HepG2 (cell line): Measurements from ENCODE around the gene MTIF2. TPM values are rescaled to one million over a fixed set of nuclear protein-coding genes. Genes with fewer than 3 reads are reported as not detected.

Source experiments
- CEBPG ChIP-seq: IDR thresholded peaks from 2 replicates; pipeline ENCODE4 v1.6.1; 2016
- GFI1 ChIP-seq: sonication (generic); formaldehyde crosslinking; IDR thresholded peaks from 2 replicates; pipeline ENCODE4 v1.5.0; 2020; ENCODE audit warnings: missing genetic modification reagents, mild to moderate bottlenecking, borderline replicate concordance
- GRHL1 ChIP-seq: sonication (generic); formaldehyde crosslinking; conservative IDR thresholded peaks from 2 replicates; pipeline ENCODE4 v1.8.0; 2022; ENCODE audit warnings: missing genetic modification reagents
- KLF9 ChIP-seq: IDR thresholded peaks from 2 replicates; pipeline ENCODE4 v1.6.1; 2016; ENCODE audit warnings: low read depth
- POLR2A ChIP-seq, 2 experiments: IDR thresholded peaks; 2 replicates each; pipeline ENCODE4 v1.6.1; 2011; ENCODE audit warnings: low read depth in 2 of 2, low read length in 2 of 2, mild to moderate bottlenecking in 1 of 2, moderate library complexity in 1 of 2; ENCODE audit not compliant: insufficient read depth in 1 of 2
- RELA ChIP-seq: sonication (generic); formaldehyde crosslinking; IDR thresholded peaks from 2 replicates; pipeline ENCODE4 v1.4.0; 2020; ENCODE audit warnings: missing genetic modification reagents
- RXRB ChIP-seq: IDR thresholded peaks from 2 replicates; pipeline ENCODE4 v1.6.1; 2016; ENCODE audit warnings: borderline replicate concordance, missing genetic modification reagents, missing compliant biosample characterization
- SIX1 ChIP-seq: sonication (generic); formaldehyde crosslinking; IDR thresholded peaks from 2 replicates; pipeline ENCODE4 v1.4.0; 2020; ENCODE audit warnings: missing genetic modification reagents, borderline replicate concordance
- ZC3H4 ChIP-seq: sonication (generic); formaldehyde crosslinking; IDR thresholded peaks from 2 replicates; pipeline ENCODE4 v1.4.0; 2020; ENCODE audit warnings: missing genetic modification reagents, borderline replicate concordance
- ZNF10 ChIP-seq: sonication (generic); formaldehyde crosslinking; IDR thresholded peaks from 2 replicates; pipeline ENCODE4 v1.4.0; 2020; ENCODE audit warnings: mild to moderate bottlenecking, low read depth, missing genetic modification reagents, borderline replicate concordance
- ZNF124 ChIP-seq: sonication (generic); formaldehyde crosslinking; IDR thresholded peaks from 2 replicates; pipeline ENCODE4 v1.4.0; 2020; ENCODE audit warnings: missing genetic modification reagents
- ZNF354B ChIP-seq: sonication (generic); formaldehyde crosslinking; IDR thresholded peaks from 2 replicates; pipeline ENCODE4 v1.8.0; 2022; ENCODE audit warnings: mild to moderate bottlenecking, missing genetic modification reagents
- ZNF687 ChIP-seq: sonication (generic); formaldehyde crosslinking; IDR thresholded peaks from 2 replicates; pipeline ENCODE4 v1.5.1; 2020; ENCODE audit warnings: mild to moderate bottlenecking, missing genetic modification reagents, moderate library complexity
- ZNF776 ChIP-seq: sonication (generic); formaldehyde crosslinking; IDR thresholded peaks from 2 replicates; pipeline ENCODE4 v1.4.0; 2020; ENCODE audit warnings: mild to moderate bottlenecking, missing genetic modification reagents
- ZSCAN31 ChIP-seq: sonication (generic); formaldehyde crosslinking; IDR thresholded peaks from 2 replicates; pipeline ENCODE4 v1.5.0; 2020; ENCODE audit warnings: low read depth, mild to moderate bottlenecking, missing genetic modification reagents
- polyA plus RNA-seq, 8 experiments: library from polyadenylated mRNA; depleted of rRNA in 3 of 8; stranded (reverse) in 7 of 8; unstranded in 1 of 8; fragments of >200 nt; fragmentation: Illumina TruSeq in 4 of 8; extraction: Trizol in 4 of 8; gene quantifications; 2 replicates each; pipeline versions ENCODE4 v1.2.1 to v1.2.3, GENCODE V29; 2011 to 2016; ENCODE audit warnings: low read depth in 4 of 8, missing spikeins in 1 of 8, mixed read lengths in 1 of 8; ENCODE audit not compliant: insufficient read depth in 1 of 8
- total RNA-seq, 5 experiments: library from RNA; depleted of rRNA; stranded (reverse); fragments of >200 nt; fragmentation: Illumina TruSeq; extraction: Trizol; gene quantifications; 2 replicates each; pipeline ENCODE4 v1.2.3, GENCODE V29; 2016; ENCODE audit warnings: low read depth in 1 of 5
- TF ChIP-seq, protein P1 (sequence below): sonication (generic); formaldehyde crosslinking; IDR thresholded peaks from 2 replicates; pipeline ENCODE4 v1.4.0; 2020; ENCODE audit warnings: missing genetic modification reagents, borderline replicate concordance
- TF ChIP-seq, protein P2 (sequence below): IDR thresholded peaks from 2 replicates; pipeline ENCODE4 v1.6.1; 2012; ENCODE audit warnings: low read length, improper control_type of control experiment

MTIF2 gene
- total and polyA plus RNA-seq, 2 of the 13 experiments (the other 11 are each of a cell fraction or from before 2014, with no cell fraction given): 32.1 to 92.1 TPM

DNA sequence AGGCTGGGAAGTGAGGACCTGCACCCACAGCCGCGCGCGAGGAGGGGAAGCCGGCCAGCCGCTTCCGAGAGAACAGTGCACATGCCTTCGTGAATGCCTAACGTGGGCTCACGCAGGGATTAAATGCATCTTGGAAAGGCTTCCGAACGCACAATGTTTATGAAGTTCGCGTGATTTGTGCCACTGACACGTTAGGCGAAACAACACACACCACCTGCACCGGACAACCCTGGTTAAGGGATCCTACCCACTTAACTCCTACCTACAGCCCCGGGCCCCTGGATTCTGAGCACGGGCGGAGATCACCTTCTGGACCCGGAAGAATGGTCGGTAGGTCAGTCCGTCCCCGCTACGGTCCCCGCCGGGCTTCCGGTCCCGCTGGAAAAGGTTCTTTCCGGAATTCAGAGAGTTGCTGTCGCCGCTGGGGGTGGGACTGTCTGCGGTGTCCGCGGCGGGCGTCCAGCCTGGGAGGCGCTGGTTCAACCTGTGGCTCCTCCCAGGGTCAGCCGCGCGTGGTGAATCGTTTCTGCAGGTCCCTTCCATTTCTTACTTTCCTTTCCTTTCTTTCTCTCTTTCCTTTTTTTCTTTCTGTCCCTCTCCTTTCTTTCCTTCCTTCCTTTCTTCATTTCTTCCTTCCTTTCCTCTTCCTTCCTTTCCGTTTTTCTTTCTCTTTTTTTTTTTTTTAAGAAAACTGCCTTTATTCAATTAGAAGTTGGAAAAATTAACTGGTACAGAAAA is at the start of gene MTIF2 (continued):
- TF ChIP-seq ZNF10 (CRISPR knock-in tag): 0 out of 2 replicates have a peak, but pooled peaks have one; percentile 88
- TF ChIP-seq, protein P1, sequence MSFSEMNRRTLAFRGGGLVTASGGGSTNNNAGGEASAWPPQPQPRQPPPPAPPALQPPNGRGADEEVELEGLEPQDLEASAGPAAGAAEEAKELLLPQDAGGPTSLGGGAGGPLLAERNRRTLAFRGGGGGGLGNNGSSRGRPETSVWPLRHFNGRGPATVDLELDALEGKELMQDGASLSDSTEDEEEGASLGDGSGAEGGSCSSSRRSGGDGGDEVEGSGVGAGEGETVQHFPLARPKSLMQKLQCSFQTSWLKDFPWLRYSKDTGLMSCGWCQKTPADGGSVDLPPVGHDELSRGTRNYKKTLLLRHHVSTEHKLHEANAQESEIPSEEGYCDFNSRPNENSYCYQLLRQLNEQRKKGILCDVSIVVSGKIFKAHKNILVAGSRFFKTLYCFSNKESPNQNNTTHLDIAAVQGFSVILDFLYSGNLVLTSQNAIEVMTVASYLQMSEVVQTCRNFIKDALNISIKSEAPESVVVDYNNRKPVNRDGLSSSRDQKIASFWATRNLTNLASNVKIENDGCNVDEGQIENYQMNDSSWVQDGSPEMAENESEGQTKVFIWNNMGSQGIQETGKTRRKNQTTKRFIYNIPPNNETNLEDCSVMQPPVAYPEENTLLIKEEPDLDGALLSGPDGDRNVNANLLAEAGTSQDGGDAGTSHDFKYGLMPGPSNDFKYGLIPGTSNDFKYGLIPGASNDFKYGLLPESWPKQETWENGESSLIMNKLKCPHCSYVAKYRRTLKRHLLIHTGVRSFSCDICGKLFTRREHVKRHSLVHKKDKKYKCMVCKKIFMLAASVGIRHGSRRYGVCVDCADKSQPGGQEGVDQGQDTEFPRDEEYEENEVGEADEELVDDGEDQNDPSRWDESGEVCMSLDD (CRISPR knock-in tag): no peak
- TF ChIP-seq ZNF687 (CRISPR knock-in tag): peak; percentile 98
- peak; percentile 67 for TF ChIP-seq CEBPG (CRISPR knock-in tag)
- no peak for TF ChIP-seq GRHL1 (CRISPR knock-in tag)
- TF ChIP-seq SIX1 (CRISPR knock-in tag): peak; percentile 81; the same call in 1 of the 2 replicates
- TF ChIP-seq, protein P2, sequence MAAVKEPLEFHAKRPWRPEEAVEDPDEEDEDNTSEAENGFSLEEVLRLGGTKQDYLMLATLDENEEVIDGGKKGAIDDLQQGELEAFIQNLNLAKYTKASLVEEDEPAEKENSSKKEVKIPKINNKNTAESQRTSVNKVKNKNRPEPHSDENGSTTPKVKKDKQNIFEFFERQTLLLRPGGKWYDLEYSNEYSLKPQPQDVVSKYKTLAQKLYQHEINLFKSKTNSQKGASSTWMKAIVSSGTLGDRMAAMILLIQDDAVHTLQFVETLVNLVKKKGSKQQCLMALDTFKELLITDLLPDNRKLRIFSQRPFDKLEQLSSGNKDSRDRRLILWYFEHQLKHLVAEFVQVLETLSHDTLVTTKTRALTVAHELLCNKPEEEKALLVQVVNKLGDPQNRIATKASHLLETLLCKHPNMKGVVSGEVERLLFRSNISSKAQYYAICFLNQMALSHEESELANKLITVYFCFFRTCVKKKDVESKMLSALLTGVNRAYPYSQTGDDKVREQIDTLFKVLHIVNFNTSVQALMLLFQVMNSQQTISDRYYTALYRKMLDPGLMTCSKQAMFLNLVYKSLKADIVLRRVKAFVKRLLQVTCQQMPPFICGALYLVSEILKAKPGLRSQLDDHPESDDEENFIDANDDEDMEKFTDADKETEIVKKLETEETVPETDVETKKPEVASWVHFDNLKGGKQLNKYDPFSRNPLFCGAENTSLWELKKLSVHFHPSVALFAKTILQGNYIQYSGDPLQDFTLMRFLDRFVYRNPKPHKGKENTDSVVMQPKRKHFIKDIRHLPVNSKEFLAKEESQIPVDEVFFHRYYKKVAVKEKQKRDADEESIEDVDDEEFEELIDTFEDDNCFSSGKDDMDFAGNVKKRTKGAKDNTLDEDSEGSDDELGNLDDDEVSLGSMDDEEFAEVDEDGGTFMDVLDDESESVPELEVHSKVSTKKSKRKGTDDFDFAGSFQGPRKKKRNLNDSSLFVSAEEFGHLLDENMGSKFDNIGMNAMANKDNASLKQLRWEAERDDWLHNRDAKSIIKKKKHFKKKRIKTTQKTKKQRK: no peak
- peak; percentile 89; the same call in 1 of the 2 replicates for TF ChIP-seq RELA (CRISPR knock-in tag)
- TF ChIP-seq ZNF776 (CRISPR knock-in tag): peak; percentile 64
- peak; percentile 46; the same call in 1 of the 2 replicates for TF ChIP-seq KLF9 (CRISPR knock-in tag)
- peak; percentile 91 for TF ChIP-seq GFI1 (CRISPR knock-in tag)
- peak; percentile 98 for TF ChIP-seq ZSCAN31 (CRISPR knock-in tag)
- TF ChIP-seq POLR2A (IDR thresholded peaks at IDR 0.05; ENCODE audit: insufficient read depth in 1 of 2, low read depth in 2 of 2, low read length in 2 of 2): peak; percentile 99
- peak; percentile 96 for TF ChIP-seq ZNF124 (CRISPR knock-in tag)
- TF ChIP-seq ZNF354B (CRISPR knock-in tag): 0 out of 2 replicates have a peak, but pooled peaks have one; percentile 20
- peak; percentile 83; the same call in 1 of the 2 replicates for TF ChIP-seq ZC3H4
- TF ChIP-seq RXRB (CRISPR knock-in tag): peak; percentile 90
